Measurements from ENCODE around the gene ANXA6.

ANXA6 gene

DNA sequence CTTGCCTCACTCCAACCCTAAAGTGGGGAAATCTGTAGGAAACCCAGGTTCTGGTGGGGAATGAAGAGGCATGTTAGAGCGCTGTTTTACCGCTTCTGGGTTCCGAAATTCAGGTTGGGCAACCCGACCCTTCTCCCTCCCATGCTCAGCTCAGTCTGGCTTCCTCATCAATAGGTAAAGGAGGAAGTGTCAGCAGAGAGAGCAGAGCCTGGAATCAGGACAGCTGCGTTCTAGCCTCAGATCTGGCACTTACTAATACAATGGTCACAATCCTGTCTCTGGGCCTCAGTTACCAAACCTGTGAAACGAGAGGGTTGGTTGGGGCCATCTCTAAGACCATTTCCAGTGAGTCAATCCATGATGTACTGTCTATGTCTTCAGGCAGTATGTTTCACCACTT lies 60.5 kb downstream of the ANXA6 start:
- Mint-ChIP-seq H3K4me1 (ENCODE audit: low read depth) (peaks cover 75% of the 10 kb centered on the region), H3K9me3 (ENCODE audit: low read depth) (no peaks in the 10 kb centered on the region), H3K4me3 (peak overlapping the region; percentile 10), H3K27me3 (no peaks in the 10 kb centered on the region), H3K27ac (peak overlapping the region; percentile 82), H3K36me3 (peaks cover 6% of the 10 kb centered on the region)

DNA sequence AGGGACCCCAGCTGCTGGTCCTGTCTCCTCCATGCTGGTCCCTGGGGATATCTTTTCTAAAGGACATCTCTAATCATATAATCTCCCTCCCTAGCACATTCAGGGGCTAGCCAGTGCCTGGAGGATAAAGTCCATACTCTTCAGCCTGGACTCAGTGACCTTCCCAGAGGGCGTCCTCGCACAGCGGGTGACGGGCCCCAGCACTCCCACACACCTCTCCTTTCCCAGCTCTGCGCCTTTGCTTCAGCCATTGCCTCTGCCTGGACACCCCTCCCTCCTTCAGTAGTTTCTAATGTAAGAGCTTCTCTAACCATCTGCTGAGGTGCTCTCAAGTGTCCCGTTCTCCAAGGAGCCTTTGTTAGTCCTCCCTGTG lies 61.6 kb downstream of the ANXA6 start:
- Mint-ChIP-seq H3K4me1 (ENCODE audit: low read depth) (peaks cover 78% of the 10 kb centered on the region), H3K27me3 (no peaks in the 10 kb centered on the region), H3K27ac (peak overlapping the region; percentile 82), H3K36me3 (peaks cover 5% of the 10 kb centered on the region), H3K4me3 (no peak overlapping the region), H3K9me3 (ENCODE audit: low read depth) (no peaks in the 10 kb centered on the region)

DNA sequence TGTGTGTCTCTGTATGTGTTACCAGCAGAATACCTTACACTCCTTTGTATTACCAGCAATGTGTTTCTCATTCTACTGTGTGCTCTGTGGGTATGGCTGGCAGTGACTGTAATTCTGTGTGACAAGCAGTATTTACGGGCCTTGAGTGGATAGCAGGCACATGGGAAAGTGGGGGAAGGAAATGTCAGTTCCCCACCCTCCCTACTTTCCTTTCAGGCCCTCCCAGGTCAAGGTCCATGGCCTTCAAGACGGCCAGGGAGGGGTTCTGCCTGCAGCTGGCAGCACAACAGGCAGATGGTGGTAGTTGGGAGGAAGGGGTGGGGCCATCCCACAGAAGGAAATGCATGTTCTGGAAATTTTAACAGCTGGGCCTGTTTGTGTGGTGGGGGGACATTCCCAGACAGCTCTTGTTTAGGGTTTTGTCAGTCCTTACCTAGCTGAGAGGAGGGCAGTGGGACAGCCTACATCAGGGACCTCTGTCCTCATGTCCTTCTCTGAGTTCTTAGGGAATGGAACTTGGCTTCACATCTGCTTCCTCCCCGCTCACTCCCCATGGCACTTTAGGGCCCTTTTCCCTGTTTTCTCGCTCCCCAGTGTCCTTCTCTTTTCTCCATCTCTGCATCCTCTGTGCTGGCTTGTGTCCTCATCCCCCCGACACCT lies 62.1 kb downstream of the ANXA6 start:
- Mint-ChIP-seq H3K27me3 (no peaks in the 10 kb centered on the region), H3K4me3 (no peak overlapping the region), H3K4me1 (ENCODE audit: low read depth) (peaks cover 82% of the 10 kb centered on the region), H3K36me3 (peaks cover 5% of the 10 kb centered on the region), H3K9me3 (ENCODE audit: low read depth) (no peaks in the 10 kb centered on the region), H3K27ac (peak overlapping the region; percentile 82)

DNA sequence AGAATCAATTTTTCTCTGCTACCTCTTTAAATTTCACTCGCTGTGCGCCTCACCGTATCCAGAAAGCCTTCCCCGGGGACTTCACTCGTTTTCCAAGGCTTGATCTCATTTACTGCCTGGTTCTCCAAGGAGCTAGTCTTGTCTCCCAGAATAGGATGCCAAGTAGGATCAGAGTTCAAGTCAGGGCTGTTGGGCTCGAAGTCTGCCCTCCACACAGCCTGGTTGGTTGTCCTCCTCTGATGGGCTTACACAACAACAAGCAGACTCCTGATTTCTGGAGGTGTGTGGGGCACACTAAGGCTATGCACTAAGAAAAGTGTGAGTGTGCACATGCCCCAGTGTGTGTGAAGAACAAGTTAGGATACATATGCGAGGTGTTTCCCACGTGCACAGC lies 62.7 kb downstream of the ANXA6 start:
- peak overlapping the region; percentile 62 for H3K4me3 Mint-ChIP-seq
- H3K36me3 Mint-ChIP-seq: peaks cover 5% of the 10 kb centered on the region
- H3K9me3 Mint-ChIP-seq (ENCODE audit: low read depth): no peaks in the 10 kb centered on the region
- H3K27ac Mint-ChIP-seq: peak overlapping the region; percentile 92
- H3K27me3 Mint-ChIP-seq: no peaks in the 10 kb centered on the region
- H3K4me1 Mint-ChIP-seq (ENCODE audit: low read depth): peaks cover 78% of the 10 kb centered on the region

DNA sequence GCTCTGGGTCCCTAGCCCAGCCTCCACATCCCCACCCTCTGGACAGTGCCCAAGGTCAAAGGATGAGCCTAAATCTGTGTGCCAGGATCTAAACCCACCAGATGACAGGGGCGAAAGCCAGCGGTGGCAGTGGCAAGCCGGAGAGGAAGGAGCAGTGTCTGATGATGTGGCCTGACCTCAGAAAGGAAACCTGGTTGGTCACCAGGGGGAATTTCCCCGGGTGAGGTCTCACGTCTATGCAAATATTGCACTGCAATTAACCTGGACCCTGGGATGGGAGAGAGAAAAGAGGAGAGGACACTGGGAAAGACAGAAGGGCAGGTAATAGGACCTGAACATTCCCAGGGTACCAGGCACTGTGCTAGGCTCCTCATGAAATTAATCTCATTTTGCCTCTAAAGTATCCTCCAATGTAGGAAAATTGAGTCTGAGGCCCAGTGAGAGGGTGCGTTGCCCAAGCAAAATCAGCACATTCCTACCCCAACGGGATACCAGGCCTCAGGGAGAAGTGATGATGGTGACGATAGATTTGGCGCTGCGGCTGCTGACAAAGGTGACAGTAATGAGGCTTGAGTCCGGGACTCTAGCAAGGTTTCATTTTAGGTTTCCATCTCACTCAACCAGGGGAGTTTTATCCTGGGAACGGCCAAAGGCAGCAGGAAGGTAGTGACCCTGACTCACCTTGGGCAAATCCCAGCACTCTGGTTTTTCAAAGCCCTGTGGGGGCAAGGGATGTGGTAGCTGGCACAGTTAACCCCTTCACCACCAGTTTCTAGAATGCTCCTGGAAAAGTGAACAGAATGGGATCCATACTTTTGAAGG lies 63.3 kb downstream of the ANXA6 start:
- Mint-ChIP-seq H3K36me3 (peaks cover 2% of the 10 kb centered on the region), H3K4me3 (peak overlapping the region; percentile 77), H3K4me1 (ENCODE audit: low read depth) (peaks cover 74% of the 10 kb centered on the region), H3K9me3 (ENCODE audit: low read depth) (no peaks in the 10 kb centered on the region), H3K27ac (peak overlapping the region; percentile 92), H3K27me3 (no peaks in the 10 kb centered on the region)

DNA sequence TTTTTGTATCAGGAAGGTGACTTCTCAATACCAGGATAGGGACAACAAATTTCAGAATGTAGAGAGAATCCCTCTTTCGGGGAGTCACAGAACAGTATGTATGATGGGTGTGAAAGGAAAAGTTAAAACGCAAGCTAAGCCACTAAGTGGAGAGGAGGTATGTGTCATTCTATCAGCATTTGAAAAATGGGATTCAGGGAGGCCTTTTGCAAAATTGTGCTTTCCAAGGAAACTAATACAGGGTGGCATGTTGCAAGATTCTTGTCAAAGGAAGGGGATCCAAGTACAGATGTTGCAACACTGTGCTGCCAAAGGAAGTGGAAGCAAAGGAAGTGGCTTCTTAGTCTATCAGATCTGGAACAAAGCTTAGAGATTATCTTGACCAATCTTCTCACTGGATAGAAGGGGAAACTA lies 64.1 kb downstream of the ANXA6 start:
- H3K4me1 Mint-ChIP-seq (ENCODE audit: low read depth): peaks cover 68% of the 10 kb centered on the region
- no peaks in the 10 kb centered on the region for H3K9me3 Mint-ChIP-seq (ENCODE audit: low read depth)
- peak overlapping the region; percentile 92 for H3K27ac Mint-ChIP-seq
- H3K36me3 Mint-ChIP-seq: peaks cover 2% of the 10 kb centered on the region
- no peaks in the 10 kb centered on the region for H3K27me3 Mint-ChIP-seq
- peak overlapping the region; percentile 77 for H3K4me3 Mint-ChIP-seq

DNA sequence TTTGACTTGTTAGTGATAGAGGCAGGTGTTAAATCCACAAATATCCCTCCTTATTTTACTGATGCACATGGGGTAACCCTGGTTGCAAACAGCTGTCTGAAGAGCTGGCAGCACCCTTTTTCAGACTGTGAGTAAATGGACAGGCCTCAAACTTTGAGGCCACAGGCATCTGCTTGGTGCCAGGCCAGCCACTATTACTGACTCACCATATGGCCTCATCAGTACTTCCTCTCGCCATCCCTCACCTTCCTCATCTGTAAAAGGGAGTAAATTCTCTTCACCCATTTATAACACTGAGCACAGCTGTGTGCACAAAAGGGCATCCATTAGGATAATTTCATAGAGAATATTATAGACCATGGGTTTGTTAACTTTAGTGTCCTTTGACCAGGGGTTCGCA lies 64.8 kb downstream of the ANXA6 start:
- Mint-ChIP-seq H3K4me3 (no peak overlapping the region), H3K27ac (peak overlapping the region; percentile 7), H3K4me1 (ENCODE audit: low read depth) (peaks cover 62% of the 10 kb centered on the region), H3K27me3 (no peaks in the 10 kb centered on the region), H3K9me3 (ENCODE audit: low read depth) (no peaks in the 10 kb centered on the region), H3K36me3 (peaks cover 2% of the 10 kb centered on the region)

DNA sequence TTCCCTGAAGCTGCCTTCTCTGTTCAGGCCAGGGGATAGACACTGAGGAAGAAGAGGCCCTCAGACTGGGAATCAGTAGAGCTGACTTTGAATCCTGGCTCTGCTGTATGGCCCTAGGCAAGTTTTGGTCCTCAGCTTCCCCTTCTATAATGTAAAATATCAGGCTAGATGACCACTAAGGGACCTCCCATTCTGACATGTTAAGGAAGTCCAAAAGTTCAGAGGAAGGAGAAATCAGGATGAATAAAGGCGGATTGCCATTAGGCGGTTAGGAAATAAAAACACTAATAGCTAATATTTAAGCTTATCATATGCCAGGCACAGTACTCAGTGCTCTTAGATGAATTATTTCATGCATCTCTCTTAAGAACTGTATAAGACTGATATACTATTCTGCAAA lies 67.9 kb downstream of the ANXA6 start:
- H3K9me3 Mint-ChIP-seq (ENCODE audit: low read depth): no peaks in the 10 kb centered on the region
- H3K4me1 Mint-ChIP-seq (ENCODE audit: low read depth): peaks cover 66% of the 10 kb centered on the region
- no peak overlapping the region for H3K27ac Mint-ChIP-seq
- no peaks in the 10 kb centered on the region for H3K27me3 Mint-ChIP-seq
- no peaks in the 10 kb centered on the region for H3K36me3 Mint-ChIP-seq
- H3K4me3 Mint-ChIP-seq: no peak overlapping the region

DNA sequence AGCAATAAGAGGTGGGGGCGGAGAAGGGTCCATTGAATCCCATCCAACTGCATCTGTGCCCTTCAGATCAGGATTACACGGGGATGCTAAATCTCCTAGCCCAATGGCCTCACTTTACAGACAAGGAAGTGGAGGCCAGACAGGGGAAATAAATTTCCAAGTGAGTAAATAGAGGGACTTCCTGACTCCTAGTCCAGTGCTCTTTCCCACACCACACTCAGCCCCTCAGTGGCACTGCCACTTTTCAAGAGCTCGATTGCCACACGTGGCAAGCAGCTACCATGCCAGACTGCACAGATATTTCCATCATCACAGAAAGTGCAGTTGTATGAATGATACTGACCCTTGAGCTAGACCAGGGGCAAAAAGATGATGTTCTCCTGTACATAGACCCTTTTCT lies 68.6 kb downstream of the ANXA6 start:
- peak overlapping the region; percentile 61 for H3K27ac Mint-ChIP-seq
- no peaks in the 10 kb centered on the region for H3K27me3 Mint-ChIP-seq
- H3K4me3 Mint-ChIP-seq: no peak overlapping the region
- peaks cover 63% of the 10 kb centered on the region for H3K4me1 Mint-ChIP-seq (ENCODE audit: low read depth)
- no peaks in the 10 kb centered on the region for H3K36me3 Mint-ChIP-seq
- no peaks in the 10 kb centered on the region for H3K9me3 Mint-ChIP-seq (ENCODE audit: low read depth)

DNA sequence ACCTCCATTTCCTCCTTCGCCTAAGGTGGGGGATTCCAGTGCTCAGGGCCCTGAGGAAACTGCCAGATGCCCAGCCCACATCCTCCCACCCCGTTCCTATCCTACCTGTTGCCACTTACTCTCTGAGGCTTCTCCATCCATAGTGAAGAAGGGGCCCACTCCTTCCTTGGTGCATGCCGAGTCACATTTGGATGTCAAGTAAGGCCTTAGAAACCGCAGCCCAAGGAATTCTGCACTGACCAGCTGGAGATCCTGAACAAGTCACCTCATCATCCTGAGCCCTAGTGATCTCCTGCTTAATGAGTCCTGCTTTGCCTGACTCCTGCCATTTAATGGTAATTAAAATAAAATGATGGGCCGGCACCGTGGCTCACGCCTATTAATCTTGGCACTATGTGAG lies 70.1 kb downstream of the ANXA6 start:
- Mint-ChIP-seq H3K9me3 (ENCODE audit: low read depth) (no peaks in the 10 kb centered on the region), H3K4me1 (ENCODE audit: low read depth) (peaks cover 64% of the 10 kb centered on the region), H3K36me3 (no peaks in the 10 kb centered on the region), H3K27ac (no peak overlapping the region), H3K27me3 (no peaks in the 10 kb centered on the region), H3K4me3 (no peak overlapping the region)

DNA sequence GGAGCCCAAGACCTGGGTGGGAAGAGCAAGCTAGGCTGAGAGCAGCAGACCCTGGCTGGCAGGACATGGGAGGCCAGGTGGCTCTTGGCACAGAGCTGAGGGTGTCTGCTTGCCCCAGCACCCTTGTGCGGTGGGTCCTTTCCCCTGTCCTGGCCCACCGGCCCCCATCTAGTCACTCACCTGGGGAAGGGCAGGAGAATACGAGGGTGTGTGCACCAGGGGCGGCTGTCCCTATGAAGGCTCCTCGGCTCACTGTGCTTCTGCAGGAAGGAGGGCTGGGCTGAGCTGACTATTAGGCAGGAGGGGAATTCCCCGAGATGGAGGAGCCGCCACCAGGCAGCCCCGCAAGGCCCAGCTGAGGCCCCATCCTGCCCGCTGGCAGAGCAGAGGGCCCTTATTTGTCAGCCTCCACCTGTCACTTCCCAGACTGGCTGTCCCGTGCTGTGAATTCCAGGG lies 70.6 kb downstream of the ANXA6 start:
- H3K9me3 Mint-ChIP-seq (ENCODE audit: low read depth): no peaks in the 10 kb centered on the region
- H3K36me3 Mint-ChIP-seq: no peaks in the 10 kb centered on the region
- H3K4me1 Mint-ChIP-seq (ENCODE audit: low read depth): peaks cover 67% of the 10 kb centered on the region

DNA sequence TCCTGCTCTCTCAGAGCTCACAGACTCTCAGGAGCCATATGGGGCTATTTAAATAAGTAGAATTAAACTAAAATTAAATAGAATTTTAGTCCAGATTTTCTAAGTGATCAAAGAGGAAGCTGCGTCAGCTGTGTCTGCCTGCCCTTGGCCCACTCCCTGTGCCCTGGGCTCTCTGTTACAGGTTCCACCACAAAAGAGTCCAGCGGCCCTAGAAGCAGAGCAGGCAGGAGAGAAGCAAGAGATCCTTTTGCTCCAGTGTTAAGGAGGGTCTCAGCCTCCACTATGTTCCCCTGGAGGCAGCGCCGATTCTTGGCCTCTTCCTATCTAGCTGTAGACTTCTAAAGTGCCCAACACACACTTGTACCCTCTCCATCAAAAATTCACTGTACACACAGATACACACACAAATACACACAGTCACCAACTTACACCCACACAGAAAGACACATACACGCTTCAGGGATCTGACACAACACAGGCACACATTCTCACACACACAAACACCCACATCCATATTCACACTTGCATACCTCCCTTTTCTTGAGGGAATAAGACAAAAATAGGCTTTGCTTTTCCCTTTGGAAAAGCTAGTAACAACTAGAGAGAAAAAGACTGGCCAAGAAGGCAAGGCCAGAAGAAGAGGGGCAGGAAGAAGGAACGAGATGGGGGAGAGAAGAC lies 71.2 kb downstream of the ANXA6 start:
- H3K4me3 Mint-ChIP-seq: peak overlapping the region; percentile 64
- H3K27ac Mint-ChIP-seq: peak overlapping the region; percentile 6
- no peaks in the 10 kb centered on the region for H3K9me3 Mint-ChIP-seq (ENCODE audit: low read depth)
- no peaks in the 10 kb centered on the region for H3K27me3 Mint-ChIP-seq
- peaks cover 63% of the 10 kb centered on the region for H3K4me1 Mint-ChIP-seq (ENCODE audit: low read depth)
- no peaks in the 10 kb centered on the region for H3K36me3 Mint-ChIP-seq

More for the DNA sequence above, 70.6 kb downstream of the ANXA6 start:
- peak overlapping the region; percentile 6 for H3K27ac Mint-ChIP-seq
- H3K4me3 Mint-ChIP-seq: peak overlapping the region; percentile 64
- H3K27me3 Mint-ChIP-seq: no peaks in the 10 kb centered on the region

DNA sequence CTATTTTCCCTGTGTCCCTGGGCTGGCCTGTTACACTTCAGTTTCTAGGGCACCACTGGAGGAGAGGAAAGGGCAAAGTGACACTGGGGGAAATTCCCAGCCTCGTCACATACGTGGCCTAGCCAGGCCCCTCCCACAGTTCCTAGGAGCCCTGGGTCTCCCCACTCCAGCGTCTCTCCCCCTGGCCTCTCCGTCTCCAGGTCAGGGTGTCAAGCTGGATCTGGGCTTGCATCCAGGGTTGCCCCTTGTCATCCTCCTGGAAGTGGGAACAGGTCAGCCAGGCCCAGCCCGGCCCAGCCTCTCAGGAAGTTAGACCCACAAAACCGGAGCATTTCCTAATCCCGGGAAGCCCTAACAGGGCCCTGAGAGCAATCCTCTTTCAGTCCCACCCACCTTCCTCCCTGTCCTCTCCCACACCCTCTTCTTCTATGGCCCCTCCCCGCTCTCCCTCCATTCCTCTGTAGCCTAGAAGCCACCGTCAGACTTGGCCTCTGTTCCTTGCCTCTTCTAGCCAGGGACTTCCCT lies 72.0 kb downstream of the ANXA6 start:
- no peaks in the 10 kb centered on the region for H3K9me3 Mint-ChIP-seq (ENCODE audit: low read depth)
- H3K4me1 Mint-ChIP-seq (ENCODE audit: low read depth): peaks cover 60% of the 10 kb centered on the region
- H3K4me3 Mint-ChIP-seq: peak overlapping the region; percentile 57
- H3K27me3 Mint-ChIP-seq: no peaks in the 10 kb centered on the region
- H3K36me3 Mint-ChIP-seq: no peaks in the 10 kb centered on the region
- H3K27ac Mint-ChIP-seq: peak overlapping the region; percentile 68

DNA sequence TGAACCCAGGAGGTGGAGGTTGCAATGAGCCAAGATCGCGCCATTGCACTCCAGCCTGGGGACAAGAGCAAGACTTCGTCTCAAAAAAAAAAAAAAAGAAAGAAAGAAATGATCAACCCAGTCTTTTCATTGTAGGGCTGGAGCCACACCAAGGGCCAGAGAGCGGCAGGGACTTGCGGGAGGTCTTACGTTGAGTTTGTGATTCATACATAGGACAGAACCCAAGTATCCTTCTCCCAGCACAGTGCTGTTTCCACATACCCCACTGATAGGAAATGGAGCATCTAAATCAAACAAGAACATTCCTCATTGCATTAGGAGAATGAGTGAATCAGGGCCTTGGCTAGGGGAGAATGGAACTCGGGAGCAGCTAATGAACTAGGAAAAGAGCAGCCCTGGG lies 73.2 kb downstream of the ANXA6 start:
- Mint-ChIP-seq H3K9me3 (ENCODE audit: low read depth) (no peaks in the 10 kb centered on the region), H3K36me3 (no peaks in the 10 kb centered on the region), H3K27ac (no peak overlapping the region), H3K4me3 (no peak overlapping the region), H3K27me3 (no peaks in the 10 kb centered on the region), H3K4me1 (ENCODE audit: low read depth) (peaks cover 64% of the 10 kb centered on the region)
